ENCODE measurements around the gene IQCE.

The IQCE gene, protein sequence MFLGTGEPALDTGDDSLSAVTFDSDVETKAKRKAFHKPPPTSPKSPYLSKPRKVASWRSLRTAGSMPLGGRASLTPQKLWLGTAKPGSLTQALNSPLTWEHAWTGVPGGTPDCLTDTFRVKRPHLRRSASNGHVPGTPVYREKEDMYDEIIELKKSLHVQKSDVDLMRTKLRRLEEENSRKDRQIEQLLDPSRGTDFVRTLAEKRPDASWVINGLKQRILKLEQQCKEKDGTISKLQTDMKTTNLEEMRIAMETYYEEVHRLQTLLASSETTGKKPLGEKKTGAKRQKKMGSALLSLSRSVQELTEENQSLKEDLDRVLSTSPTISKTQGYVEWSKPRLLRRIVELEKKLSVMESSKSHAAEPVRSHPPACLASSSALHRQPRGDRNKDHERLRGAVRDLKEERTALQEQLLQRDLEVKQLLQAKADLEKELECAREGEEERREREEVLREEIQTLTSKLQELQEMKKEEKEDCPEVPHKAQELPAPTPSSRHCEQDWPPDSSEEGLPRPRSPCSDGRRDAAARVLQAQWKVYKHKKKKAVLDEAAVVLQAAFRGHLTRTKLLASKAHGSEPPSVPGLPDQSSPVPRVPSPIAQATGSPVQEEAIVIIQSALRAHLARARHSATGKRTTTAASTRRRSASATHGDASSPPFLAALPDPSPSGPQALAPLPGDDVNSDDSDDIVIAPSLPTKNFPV

DNA sequence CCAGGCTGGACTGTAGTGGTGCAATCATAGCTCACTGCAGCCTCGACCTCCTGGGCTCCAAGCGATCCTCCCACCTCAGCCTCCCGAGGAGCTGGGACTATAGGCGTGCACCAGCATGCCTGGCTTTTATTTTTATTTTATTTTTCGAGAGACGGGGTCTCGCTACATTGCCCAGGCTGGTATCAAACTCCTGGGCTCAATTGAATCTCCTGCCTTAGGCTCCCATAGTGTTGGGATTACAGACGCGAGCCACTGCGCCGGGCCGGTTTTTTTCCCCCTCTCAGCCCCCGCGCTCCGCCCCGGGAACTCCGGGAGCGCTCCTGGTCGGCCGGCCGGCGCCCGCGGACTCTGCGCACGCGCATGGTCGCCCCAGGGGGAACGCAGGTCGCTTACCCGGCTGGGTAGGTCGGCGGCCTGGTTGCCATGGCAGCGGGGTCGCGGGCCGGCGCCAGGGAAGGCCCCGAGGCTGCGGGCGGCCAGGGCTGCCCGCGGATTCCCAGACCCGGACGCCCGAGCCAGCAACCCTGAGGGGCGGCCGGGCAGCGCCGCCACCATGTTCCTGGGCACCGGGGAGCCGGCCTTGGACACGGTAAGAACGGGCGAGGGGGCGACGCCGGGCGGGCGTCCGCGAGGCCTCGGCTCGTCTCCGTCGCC is at the start of gene IQCE:
IQCE (plus strand) TSS at position 351 of the 654 bp plus-strand sequence; CDS start at position 554, 203 bp downstream.
- peak; percentile 89 for DNase-seq

DNA sequence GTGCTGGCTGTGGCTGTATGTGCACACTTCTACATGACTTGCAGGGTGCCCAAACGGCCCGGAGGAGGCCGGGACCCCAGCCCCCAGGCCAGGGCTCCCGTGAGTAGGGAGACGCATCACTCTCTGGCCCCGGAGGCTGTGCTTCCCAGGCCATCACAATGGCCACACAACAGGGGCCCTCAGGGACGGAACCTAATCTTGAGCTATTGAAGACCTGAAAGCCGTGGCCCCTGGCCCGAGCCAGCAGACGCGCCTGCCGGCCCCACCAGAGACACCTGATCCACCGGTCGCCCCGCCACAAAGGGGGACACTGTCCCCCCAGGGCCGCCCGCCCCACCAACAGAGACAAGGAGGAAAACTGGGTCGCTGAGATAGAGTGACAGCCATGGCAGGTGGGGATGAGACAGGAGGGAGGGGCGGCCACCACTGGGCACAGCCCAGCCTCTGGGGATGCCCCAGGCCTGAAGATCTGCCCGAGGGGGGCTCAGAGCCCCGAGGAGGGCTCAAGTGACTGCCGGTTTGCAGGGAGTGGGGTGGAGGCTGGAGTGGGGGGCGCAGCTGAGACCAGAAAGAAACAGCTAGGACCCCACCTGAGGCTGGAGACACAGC is 49.4 kb upstream of the IQCE start:
- DNase-seq: peak; percentile 32

DNA sequence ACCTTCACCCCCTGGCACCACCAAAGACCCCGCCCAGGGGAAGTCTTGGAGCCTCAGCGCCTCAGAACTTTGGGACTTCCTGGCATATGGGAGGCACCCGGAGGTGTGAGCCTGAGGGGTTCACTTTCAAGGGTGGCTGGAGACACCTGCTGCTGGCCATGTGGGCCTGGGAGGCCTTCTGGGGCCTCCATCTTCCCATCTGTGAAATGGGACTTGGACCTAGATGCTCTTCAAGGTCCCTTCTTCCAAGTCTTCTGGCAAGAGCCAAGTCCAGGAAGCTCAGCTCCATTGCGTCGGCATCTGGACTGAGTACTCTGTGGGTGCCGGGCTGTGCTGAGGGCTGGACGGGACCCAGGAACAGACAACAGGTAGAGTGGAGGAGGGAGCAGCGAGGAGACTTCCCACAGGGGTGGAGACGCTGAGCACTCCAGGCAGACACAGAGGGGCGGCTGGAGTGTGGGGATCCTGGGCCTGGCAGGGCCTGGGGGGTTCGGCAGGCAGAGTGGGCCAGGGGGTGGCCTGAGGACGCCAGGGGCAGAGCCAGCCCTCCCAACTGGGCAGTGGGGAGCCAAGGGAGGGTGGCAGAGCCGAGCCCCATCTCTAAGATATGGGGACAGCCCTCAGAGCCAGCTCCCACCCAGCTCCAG is 48.5 kb upstream of the IQCE start:
- DNase-seq: no peak

DNA sequence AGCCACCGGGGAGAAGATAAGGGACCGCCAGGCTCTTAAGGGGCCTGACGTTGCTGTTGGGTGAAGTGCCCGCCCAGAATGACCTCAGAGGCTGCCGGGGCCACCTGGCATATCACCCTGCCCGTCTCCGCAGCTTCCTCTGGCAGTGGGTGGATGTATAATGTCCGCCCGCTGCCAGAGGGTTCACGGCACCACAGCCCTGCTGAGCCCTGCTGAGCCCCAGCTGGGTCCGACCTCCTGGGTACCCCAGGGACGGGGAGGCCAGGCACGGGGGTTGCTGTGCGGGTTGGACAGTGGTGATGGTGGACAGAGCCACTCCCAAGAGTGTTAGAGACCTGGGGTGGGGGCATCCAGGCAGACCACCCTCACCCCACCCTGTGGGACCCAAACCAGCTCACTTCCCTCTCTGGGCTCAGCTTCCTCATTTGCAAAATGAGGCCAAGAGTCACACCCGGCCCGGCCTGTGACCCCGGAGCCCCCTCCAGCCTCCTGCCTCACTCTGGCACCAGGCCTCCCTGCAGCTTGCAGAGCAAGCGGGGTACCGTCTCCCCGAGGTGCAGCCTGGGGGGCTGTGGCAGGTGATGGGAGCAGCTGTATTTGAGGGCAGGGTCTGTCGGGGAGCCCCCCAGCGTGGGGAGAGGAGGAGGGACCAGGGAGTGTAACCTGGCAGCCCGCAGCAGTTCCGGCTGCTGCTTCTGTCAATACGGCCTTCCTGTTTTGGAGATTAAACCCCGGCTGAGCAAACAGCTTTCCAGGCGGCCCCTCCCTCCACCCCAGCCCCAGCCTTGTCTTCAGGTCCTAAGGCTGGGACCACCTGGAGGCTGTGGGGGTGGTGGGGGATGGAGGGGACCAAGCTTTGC is 47.6 kb upstream of the IQCE start:
- DNase-seq: peak; percentile 66

DNA sequence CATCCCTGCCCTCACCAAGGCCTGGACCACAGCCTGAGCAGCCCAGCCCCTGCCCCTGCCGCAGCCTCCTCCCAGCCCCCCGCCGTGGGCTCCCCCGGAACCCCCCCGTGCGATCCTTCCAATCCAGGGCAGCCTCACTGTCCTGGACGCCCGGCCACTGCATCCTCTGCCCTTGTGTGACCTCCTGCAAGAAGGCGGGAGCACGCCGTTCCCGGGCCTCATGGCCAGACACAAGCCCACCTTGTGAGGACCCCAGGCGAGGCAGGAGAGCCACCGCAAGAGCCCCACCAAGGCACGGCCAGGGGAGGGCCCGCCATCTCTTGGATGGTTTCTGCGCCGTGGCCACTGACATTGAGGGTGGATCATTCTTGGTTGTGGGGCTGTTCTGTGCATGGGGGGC is 47.0 kb upstream of the IQCE start:
- no peak for DNase-seq

DNA sequence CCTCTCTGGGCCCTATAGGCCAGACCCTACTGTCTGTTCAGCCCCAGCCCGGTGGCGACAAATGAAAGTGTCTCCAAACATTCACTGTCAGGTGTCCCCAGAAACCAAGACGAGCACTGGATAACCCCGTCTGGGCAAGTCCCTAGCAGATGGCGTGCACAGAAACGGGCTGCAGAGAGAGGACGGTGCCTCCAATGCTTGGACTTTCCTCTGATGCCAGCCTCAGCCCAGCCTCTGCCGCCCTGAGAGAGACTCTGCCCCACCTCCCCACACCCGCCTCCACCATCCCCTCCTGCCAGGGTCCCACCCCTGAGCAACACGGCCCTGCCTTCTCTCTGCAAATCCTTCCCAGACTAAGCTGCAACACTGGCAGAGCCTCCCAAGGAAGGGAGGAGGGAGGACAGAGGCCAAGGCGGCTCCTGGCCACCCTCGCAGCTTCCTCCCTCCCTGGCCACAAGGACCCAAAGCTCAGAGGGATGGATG is 46.6 kb upstream of the IQCE start:
- peak; percentile 39 for DNase-seq

DNA sequence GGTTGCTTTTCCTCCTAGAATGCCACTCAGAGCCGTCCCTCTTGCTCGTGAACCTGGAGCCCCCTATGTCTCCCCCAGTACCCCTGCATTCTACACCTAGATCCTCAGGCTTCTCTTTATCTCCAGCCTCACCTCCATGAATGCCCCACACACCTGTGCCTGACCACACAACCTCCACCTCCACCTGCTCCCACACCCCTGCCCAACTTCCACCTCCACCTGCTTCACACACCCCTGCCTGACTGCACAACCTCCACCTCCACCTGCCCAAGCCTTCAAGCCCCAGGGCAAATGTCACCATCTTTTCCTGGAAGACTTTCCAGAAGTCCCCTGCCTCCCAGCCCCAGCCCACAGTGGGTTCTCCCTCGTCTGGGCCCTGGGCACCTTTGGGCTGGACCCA is 46.1 kb upstream of the IQCE start:
- DNase-seq: no peak

DNA sequence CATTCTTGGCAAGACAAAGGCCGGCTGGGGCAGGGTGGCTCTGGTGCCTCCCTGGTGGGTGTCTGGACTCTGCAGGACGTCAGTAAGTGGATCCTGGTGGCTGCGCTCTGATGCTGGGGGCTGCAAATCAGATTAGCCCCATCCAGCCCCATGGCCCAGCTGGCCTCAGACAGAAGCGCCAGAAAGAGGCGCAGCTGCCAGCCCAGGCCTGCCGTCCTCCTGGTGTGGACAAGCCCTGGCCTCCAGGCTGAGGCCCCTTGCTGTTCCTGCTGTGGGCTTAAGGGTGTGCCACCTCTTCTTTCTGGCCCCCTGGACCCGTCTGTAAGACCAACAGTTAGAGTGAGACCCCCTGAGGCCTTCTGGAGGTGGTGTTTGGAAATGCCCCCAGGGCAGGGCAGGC is 45.1 kb upstream of the IQCE start:
- DNase-seq: no peak

DNA sequence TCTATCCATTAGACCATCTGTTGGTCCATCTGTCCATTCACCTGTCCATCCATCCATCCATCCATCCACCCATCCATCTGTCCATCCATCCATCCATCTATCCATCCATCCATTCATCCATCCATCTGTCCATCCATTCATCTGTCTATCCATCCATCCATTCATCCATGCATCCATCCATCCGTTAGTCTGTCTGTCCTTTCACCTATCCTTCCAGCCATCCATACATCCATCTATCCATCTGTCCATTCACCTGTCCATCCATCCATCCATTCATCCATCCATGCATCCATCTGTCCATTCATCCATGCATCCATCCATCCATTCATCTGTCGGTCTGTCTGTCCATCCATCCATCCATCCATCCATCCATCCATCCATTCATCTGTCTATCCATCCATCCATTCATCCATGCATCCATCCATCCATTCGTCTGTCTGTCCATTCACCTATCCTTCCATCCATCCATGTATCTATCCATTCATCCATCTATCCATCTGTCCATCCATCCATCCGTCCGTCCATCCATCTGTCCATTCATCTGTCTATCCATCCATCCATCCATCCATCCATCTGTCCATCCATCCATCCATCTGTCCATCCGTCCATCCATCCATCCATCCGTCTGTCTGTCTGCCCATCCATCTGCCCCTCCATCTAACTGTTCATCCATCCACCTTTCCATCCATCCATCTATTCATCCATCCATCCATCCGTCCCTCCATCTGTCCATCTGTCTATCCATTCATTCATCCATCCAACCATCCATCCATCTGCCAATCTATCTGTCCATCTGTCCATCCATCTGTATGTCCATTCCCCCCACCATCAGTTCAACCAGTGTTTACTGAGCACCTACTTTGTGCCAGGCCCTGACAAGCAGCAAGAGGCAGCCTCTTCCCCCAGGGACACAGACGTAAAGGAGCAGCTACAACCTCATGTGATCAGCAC is 44.0 kb upstream of the IQCE start:
- DNase-seq: no peak

DNA sequence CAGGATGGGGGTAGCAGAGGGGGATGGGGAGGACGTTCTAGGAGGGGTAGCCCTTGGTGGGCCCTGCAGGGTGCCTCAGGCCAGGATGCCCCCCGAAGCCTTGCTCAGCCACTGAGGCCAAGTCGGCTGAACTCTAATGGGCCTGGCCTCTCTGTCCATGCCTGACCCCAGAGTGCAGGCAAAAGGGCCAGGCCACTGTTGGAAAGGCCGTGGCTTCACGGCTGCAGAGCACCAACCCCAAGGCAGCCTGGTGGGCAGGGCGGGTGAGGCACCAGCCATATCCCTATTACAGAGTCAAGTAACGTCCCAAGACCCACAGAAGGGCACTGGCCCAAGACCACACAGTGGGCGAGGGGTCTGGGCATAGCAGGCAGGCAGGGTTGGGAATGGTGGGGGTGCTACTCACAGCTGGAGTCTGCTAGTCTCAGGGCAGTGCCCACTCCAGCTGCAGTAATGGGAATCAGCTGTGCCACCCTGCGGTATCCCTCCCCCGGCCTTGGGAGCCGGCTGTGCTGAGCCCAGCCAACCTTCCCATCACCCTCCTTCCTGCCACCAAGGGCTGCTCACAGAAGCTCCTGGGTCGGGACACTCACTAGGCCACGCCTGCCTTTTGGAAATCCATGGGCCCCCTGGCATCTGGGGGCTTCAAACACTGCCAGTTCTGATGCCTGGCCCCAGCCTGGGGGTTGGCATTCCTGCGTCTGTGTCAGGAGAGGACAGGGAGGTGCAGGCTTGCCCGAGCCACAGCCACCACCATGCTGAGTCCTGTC is 43.2 kb upstream of the IQCE start:
- no peak for DNase-seq

DNA sequence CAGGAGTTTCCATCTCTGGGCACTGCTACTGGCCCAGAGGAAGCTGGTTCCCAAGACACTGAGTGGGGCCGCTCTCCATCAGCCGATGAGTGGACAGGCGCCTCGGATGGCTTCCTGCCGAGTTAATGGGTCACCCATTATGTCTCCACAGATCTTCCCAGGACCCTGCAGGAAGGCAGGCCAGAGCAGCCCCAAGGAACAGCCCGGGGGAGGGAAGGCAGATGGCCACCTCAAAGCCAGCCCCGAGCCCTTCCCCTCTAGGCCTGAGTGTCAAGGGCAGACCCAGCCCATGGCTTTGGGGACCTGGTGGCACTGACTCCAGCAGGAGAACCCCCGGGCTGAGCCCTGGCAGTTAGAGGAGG is 42.6 kb upstream of the IQCE start:
- no peak for DNase-seq

DNA sequence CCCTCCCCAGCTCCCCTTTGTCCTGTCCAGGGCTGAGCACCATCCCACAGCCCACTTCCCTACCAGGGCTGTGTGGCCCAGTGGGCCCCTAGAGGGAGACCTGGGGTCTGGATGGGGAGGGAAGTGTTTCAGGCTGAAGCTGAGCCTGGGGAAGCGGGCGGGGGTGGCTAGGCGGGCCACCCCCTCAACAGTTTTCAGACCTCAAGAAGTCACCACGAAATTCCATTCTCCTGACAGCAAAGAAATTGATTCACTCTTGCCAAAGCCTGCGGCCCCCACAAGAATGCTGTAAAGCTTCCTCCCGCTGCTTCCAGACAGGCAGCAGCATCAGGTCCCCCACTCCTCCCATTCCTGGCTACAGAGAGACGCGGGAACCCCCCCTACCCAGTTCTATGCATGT is 41.8 kb upstream of the IQCE start:
- DNase-seq: no peak

DNA sequence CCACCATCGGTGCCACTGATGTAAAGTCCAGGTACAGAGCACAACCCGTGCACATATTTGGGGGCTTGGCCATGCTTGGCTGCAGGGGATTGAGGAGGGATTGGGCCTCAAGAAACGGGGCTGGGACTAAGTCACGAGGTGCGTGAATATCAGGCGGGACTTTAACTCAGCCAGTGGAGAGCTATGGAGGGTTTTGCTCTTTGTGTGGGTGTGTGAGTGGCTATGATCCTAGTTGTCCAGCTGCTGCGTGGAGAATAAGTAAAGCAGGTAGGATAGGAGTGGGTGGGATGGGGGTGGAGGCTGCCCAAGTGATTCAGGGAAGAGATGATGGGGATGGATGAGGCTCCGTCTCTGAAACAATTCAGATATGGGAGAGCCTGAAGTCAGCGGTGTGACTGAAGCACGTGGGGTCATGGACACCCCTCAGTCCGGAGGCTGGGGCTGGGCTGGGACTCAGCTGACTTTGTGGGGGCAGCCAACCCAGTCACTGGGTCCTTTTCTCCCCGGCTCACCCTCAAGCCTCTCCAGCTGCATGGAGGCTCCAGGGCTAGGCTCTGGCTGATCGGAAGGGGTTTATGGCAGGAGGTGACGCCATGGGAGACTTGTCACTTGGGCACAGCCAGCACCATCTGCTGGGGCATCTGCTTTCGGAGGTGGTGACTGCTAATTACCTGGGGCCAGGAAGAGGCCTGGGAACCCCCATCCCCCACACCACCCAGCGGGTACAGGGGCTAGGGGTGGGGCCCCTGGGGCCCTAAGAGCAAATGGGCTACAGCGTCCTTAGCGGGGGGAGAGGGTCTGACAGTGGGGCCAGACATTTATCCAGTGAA is 40.9 kb upstream of the IQCE start:
- no peak for DNase-seq

DNA sequence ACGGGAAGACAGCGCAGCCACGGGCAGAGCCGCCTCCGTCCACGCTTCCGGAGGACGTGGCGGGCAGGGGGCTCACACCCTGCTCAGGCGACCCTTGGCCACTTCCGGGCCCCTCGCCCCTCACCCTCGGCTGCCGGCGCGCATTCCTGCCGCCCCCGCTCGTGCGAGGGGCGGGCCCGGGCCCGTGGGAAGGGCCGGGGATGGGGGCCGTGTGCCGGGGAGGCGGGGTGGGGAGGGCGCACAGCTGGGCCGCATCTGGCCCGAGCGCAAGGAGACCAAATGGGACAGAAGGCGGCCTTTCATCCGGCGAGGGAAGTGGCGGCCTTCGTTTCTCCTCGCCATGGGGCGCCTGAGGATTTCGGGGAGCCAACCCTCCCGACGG is 40.1 kb upstream of the IQCE start:
- DNase-seq: no peak

DNA sequence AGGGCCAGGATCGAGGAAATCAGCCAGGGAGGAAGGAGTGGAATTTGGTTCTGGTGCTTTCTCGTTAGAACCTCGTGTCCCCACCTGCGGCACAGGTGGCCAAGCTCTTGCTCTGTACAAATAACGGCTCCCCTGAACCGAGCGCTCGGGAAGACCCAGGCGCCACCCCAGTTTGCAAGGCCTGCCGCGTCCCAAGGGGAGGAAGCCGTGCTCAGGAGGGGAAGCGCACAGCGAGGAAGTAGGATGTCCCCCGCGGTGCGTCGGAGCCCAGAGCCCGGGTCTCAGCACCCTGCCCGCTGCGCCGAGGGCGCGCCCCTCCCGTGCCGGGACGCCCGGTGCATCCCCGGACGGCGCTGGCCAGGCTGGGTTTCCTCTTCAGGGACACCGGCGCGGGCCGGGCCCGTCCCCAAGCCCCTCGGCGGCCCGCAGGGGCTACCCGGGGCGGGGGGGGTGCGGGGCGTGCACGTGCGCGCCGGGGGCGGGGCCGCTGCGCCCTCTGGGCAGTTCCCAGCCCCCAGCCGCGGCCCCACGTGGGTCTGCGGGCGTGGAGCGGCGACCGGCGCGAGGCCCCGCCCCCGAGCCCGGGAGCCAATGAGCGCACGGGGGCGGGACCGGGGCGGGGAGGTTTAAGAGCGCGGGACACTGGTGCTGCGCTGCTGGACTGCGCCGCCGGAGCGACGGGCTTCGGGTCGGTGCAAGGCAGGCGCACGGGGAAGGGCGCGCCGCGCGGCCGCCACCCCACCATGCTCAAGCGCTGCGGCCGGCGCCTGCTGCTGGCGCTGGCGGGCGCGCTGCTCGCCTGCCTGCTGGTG is 39.5 kb upstream of the IQCE start, which contains the start of gene LFNG:
LFNG (plus strand) TSS at position 656 of the 812 bp plus-strand sequence; CDS start at position 744, 88 bp downstream.
- DNase-seq: peak; percentile 87

DNA sequence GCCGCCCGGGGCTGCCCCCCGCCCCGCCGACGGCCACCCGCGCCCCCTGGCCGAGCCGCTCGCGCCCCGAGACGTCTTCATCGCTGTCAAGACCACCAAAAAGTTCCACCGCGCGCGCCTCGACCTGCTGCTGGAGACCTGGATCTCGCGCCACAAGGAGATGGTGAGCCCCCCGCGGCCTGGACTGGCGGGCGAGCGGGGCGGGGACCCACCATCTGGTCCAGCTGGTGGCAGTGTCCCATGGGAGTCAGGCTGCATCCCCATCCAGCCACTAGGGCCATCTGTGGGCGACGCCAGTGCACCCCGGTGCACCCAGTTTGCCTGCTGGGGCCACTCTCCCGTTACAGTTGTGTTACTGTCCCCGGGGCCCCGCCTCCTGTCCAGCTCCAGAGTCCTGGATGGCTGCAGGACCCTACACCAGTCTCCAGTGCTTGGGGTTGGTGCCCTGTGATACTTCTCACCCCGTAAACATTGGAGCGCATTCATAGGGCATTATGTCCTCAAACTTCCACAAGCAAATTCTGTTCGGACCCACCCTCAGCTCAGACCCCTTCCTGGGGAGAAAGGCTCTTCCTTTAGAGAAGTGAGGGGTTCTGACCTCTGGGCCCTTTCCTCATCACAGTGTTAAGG is 38.5 kb upstream of the IQCE start:
- peak; percentile 49 for DNase-seq

DNA sequence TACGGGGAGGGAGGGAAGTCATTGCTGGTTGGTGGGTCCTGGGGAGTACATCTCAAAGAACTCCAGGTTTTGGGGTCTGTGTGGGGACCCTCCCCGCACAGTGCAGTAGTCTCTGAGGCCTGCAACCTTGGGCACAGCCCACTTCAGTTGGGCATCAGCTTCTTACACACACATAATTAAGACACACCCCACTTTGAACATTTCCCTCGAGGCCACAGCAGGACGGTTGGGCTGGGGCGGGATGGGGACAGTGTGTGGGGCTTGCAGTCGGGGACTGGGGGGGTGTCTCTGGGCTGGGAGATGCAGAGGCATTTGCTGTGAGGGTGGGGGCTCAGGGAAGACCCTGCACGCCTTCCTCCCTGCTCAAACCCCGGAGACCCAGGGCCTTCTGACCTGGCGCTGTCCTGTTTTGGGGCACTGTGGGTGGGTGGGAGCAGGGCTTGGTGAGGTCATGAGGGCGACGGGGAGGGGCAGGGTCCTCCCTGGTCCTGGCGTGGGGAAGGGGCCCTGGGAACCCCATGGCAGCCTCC is 38.0 kb upstream of the IQCE start:
- peak; percentile 38 for DNase-seq

Measured in activated T-cell treated with anti-CD3 and anti-CD28 coated beads, Interleukin-2, amount 50 U/mL, for 1 hour (primary cell).